GM21381 (cell line): ENCODE data around the gene MYL3.

ENCODE experiments used
- ATAC-seq: cut with Tn5 transposase; IDR thresholded peaks from one replicate; pipeline ENCODE4 v1.9.1; 2021; ENCODE audit warnings: mild to moderate bottlenecking, moderate library complexity; ENCODE audit not compliant: unreplicated experiment

MYL3 gene

DNA sequence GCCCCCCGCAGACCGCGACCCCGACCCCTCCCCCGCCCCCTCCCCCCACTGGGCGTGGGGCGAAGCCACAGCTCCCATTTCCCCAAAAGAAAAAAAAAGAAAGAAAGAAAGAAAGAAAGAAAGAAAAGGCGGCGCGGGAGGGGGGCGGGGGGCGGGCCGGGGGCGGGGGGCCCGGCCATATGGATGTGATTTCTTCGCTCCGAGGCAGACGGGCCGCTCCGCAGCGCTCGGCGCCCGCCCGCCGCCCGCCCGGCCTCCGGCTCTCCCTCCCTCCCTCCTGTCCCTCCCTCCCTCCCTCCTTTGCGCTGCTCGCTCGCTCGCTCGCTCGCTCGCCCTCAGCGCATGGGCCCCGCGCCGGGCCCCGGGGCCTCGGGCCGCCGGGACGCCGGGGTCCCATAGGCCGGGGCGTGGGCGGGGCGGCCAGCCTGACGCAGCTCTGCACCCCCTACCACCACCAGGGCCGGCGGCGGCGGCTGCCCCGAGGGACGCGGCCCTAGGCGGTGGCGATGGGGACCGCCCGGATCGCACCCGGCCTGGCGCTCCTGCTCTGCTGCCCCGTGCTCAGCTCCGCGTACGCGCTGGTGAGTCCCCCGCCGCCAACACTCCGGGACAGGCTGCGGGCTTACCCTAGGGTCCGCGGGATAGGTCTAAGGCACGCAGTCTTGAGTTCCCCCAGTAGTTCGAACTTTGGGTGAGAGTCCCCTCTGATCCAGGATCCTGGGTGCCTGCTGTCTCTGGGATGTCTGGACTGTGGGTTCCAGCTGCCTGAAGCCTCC is 20.0 kb upstream of the MYL3 start:
- no peak for ATAC-seq

DNA sequence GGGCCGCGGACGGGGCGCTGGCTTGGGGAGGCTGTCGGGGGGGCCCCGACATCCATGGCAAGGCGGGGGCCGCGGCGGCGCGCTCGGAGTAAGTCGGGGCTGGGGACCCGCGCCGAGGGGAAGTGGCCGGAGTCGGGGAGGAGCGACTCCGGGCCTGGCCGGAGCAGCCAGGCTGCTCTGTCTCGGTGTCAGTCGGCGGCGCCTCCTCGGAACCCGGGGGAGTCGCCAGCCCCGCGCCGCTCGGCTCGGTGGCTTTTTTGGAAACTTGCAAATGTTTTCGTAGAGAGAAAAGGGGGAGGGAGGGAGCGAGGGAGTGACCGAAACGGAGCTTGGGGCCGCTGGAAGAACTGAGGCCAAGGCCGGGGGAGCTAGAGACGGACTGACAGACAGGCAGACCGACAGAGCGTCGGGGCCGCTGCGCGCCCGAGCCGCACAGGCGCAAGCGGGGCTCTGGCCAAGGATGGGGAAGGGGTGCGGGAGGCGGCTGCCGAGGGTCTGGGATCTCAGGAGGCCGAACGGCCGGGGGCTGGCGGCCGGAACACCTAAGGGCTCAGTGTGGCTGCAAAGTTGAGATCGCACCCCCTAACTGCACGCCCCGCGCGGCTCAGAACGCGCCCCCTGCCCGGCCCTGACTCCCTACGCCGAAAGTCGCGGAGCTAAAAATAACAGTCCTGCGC is 19.3 kb upstream of the MYL3 start:
- ATAC-seq = no peak

DNA sequence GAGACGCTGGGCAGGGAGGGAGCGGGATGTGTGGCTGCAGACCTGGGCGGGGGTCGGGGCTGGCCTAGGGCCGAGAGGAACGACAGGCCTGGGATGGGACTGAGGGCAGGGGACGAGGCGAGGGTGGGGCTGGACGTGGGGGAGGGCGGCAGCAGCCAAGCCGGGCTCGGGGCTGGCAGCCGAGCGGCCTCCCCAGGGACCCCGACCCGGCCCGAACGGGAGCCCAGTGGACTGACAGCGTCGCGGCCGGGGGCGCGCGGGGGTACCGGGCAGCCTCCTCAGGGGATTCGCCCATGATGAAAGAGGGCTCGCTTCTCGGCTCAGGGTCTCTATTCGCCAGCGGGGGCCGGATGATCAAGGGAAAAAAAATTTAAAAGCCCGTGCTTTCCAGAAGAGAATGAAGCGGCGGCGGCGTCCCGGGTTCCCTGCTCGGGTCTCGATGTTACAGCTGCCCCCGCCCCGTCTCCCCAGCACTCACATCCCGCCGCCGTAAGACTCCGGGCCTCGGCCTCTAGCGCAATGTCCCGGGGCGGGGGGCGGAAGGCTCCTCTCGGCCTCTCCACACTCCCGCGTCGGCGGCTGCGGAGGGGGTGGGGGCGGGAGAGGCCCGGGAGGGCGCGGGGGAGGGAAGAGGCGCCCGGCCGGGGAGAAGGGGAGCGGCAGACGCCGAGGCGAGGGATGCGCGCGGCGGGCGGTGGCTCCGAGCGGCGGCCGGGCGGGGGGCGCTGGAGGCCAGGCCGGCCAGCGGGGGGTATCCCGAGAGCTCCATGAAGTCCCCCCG is 18.5 kb upstream of the MYL3 start:
- no peak for ATAC-seq

- ATAC-seq = no peak
Measured at GRCh38 chr3:46880884-46881595, 17.8 kb upstream of the MYL3 start.

GRCh38 chr3:46878781-46879436 is 15.7 kb upstream of the MYL3 start:
- no peak for ATAC-seq

DNA sequence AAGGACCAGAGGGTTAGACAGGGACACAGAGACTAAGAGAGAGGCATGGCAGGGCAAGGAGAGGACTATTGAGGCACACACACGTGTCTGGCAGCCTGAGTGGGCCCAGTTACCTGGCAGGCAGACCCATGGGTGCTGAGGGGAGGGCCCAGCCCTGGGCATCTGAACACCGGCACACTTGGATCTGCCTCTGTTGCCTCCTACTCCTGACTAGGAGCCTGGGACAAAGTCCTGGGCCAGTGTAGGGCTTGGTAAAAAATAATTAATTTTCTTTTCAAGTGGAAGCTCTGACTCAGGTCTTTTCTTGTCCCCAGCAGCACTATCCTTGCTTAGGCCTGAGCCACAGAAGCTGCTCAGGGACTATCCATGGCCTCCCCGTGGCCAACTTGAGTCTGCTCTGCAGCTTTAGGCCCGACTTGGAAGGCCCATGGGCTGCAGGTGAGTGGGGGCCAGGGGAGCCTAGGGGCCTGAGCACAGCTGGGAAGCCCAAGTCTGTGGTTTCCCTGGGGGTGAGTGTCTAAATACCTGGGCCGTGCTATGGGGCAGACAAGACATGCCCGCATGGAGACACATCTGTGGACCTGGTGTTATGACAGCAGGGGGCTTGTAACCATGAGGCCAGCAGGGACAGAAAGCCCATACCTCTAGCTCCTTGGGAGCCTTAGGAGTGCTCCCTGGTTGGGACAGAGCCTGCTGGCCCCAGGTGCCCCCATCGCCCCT is 14.3 kb upstream of the MYL3 start, which contains the start of gene PTH1R:
PTH1R (plus strand) TSS at position 316 of the 720 bp plus-strand sequence. CDS start 5,839 bp downstream, outside the sequence.
- no peak for ATAC-seq

DNA sequence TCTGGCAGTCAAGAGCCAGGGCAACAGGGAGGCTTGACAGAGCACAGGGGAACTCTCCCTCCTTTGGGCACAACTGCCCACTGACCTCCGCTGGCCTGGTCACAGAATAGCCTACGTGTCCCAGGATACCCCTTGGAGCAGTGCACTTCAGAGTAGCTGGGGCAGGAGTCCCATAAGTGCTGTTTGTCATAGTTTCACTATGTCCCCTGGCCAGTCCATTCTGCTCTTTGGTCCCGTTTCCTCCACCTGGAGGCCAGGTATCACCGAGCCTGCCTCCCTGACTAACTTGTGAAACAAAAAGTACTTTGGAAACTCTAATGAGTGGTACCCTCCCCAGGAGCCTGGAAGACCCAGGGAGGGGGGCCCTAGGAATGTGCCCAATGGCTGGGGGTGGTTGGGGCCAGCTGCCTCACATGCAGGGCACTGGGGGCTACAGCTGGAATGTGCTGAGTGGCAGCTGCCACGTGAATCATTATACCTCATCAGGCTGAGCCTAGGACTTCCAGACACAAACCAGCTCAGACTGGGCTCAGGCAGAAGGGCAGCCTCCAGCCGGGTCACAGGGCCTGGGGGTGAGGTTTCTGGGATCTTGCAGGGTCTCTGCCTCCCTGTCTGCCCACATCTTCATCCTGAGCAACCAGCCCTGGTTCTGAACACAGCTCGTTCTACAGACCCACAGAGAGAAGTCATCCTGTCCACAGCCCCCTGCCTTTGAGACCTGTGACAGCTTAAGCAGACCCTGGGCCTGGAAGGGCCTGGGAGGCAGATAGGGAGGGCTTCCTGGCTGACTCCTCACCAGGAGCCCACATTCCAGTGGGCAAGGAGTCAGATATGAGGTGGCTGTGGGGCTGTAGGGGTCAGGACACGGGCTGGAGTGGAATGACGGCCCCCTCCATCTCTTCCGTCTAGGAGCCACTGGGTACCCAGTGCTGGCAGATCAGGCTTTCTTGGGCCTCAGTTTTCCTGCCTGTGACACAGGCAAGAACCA is 13.4 kb upstream of the MYL3 start:
- ATAC-seq = no peak

- ATAC-seq = no peak
Measured at GRCh38 chr3:46875560-46875959, 12.3 kb upstream of the MYL3 start.

- no peak for ATAC-seq
Measured at GRCh38 chr3:46874430-46874829, 11.2 kb upstream of the MYL3 start.

GRCh38 chr3:46873521-46873920 is 10.3 kb upstream of the MYL3 start:
- no peak for ATAC-seq

GRCh38 chr3:46871222-46871621 is 8.0 kb upstream of the MYL3 start:
- ATAC-seq = no peak

DNA sequence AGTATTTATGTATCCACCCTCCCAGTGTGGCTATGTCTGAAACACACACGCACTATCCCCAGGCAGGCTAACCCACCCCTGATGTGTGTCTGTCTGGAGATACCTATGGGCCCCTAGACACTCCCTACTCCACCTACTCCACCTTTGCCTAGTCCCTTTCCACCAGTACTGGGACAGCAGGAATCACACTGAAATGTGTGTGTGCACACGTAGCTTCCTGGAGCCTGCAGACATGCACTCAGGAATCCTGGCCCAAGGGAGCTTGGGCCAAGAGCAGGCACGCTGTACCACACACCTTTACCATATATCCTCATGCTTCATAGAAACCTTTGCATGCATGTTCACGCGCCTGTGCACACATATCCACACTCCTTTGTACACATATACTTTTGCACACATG is 7.4 kb upstream of the MYL3 start:
- ATAC-seq = no peak

DNA sequence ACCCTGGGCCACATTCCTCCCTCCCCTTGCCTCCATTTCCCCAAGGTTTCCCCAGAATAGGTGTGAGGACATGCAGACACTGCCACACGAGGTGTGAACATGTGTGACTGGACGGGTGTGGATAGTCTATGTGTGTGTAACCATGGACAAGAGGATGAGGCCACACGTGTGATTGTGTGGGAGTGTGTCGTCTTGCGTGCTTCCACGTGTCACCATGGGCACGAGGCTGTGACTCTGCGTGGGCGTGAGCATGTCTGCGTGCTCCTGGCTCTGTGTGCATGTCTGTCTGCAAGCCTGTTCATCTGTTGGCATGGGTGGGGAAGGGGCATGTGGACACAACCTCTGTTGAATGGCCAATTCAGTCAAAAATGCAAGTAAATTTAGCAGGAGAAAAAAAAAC is 6.2 kb upstream of the MYL3 start:
- no peak for ATAC-seq

DNA sequence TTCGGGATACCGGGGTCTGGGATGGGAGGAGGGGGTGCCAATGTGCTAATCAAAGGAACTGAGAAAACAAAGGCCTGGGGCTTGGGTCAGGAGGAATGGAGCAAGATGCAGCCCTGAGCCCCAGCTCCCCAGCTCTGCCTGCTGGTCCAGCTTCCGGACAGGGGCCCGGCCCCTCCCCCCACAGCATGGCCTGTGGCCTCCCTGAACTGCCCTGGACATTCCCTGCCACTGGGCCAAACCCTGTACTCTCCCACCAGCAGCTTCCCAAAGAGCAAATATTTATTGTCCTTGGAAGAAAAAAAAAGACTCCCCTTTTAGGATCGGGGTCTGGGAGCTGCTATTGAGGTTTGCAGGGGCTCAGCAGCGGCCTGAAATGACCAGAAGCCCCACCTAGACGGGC is 5.7 kb upstream of the MYL3 start:
- no peak for ATAC-seq

- ATAC-seq = no peak
Measured at GRCh38 chr3:46868287-46868686, 5.0 kb upstream of the MYL3 start.

GRCh38 chr3:46867550-46867898 is 4.3 kb upstream of the MYL3 start:
- no peak for ATAC-seq

DNA sequence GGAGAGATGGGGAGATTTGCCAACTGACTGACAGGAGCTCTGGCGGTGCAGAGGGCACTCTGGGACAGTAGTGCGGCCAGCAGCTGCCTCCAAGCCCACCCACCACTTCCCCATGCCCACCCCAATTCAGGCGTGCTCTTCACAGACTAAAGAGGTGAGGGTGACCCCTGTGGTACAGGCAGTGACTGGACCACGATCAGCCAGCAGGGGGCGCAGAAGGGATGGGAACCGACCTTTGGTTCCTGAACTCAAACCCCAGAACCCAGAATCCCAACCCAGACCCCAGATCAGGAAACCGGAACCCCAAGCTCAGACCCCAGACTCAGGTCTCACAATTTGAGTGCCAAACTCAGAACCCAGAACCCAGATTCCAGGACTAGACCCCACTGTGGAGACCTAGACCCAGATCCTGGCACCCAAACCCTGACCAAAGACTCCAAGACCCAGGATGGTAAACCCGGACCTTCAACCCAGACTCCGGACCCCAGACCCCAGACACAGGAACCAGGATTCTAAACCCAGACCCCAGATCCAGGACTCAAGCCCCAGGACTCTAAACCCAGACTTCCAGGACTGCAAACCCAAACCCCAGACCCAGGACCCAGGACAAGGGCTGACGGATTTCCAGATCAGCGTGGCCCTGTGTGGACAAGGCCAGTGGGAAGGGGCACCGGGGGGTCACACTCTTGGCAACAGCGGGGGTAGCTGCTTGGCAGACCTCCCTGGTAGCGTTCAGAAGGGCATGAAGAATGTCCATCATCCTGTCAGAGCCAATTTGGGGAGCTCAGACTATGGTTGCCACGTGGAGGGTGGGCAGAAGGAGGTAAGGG is 3.7 kb upstream of the MYL3 start:
- ATAC-seq = no peak

DNA sequence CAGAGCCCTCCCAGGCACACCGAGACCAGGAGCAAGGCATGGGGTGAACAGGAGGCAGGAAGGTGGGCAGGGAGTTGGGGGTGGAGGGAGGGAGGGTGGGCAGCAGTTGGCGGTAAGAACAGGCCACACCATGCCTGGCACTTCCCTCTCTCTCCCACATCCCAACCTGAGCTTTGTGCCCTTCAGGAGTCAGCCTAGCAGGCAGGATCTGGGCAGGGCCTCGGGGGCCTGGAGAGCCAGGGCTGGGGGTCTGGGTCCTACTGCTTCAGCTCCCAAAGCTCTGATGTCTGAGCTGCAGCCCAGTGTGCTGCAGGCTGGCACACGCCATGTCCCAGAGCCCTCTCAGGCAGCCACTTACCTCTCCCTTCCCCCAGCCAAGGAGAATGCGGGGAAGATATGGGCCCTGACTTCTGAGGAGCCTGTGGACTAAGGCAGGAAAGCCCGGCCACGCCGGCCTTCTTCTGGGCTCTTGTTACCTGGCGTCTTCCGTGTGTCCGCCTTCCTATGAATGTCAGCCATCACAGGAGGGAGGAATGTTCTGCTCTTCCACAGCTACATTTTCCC is 2.9 kb upstream of the MYL3 start:
- ATAC-seq = no peak
